ENCODE measurements around the gene CLPTM1L. TPM values are rescaled to one million over a fixed set of nuclear protein-coding genes. Genes with fewer than 3 reads are reported as not detected.
A peak's percentile ranks its signal among the peaks of the same experiment; 100 is the strongest.

The CLPTM1L gene, protein sequence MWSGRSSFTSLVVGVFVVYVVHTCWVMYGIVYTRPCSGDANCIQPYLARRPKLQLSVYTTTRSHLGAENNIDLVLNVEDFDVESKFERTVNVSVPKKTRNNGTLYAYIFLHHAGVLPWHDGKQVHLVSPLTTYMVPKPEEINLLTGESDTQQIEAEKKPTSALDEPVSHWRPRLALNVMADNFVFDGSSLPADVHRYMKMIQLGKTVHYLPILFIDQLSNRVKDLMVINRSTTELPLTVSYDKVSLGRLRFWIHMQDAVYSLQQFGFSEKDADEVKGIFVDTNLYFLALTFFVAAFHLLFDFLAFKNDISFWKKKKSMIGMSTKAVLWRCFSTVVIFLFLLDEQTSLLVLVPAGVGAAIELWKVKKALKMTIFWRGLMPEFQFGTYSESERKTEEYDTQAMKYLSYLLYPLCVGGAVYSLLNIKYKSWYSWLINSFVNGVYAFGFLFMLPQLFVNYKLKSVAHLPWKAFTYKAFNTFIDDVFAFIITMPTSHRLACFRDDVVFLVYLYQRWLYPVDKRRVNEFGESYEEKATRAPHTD
- 100 to 1,000 TPM; 117 to 155 TPM for total RNA-seq

DNA sequence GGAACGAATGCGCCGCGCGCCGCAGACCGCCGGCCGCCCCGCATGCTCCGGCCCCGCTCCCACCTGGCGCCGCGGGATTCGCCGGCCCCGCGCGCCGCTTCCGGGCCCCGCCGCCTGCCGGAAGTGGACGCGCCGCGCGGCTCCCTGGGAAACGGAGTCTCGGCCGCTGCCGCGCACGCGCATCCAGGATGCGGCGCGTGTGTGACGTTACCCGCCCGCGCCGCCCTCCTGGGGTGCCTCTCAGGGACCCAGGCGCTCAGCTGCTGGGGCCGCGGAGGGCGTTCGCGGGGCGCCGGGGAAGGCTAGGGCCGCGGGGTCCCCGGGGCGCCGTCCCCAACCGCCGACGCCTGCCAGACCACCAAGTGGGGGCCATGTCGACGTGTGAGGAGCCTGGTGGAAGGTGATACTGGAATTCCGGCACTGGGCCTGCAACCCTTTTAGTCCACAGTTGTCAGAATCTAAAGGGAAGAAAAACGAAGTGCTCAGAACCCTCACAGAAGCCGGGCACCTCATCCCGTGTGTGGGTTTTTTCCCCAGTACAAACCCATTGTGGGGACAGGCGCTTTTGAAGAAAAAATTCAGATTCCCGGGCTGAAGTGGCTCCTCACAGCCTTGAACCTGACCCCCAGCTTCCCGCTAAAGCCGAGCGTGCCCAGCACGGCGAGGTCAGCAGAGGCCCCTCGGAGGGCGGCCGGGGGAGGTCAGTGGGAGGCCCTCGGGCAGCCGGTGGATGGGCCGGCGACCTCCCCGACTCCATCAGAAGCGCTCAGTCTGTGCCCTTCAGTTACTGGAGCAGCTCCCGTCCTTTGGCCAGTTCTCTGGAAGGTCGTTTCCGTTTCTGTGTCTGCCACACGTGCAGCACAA lies at the start of gene CLPTM1L:
CLPTM1L (minus strand) TSS at position 125 of the 864 bp plus-strand sequence. CDS start 258 bp downstream, outside the sequence.
- peak; percentile 24 for DNase-seq (ENCODE audit: low spot score)
- ATAC-seq (ENCODE audit: insufficient number of reproducible peaks, low FRiP score, low read depth): peak; percentile 70
- Histone ChIP-seq H3K4me3 (peak within 1 kb of the TSS; percentile 100), H3K4me1 (ENCODE audit: control insufficient read depth in 1 of 2, low read depth in 2 of 2) (peaks cover 14 to 23% of the 10 kb centered on the region in 2 donors), H3K36me3 (peaks cover 14% of the 10 kb centered on the region), H3K27me3 (replicated peaks; ENCODE audit: insufficient read depth) (no peaks in the 10 kb centered on the region), H3K9me3 (no peaks in the 10 kb centered on the region), H3K27ac (peak within 1 kb of the TSS; percentile 77 to 81)
- TF ChIP-seq, protein P1, sequence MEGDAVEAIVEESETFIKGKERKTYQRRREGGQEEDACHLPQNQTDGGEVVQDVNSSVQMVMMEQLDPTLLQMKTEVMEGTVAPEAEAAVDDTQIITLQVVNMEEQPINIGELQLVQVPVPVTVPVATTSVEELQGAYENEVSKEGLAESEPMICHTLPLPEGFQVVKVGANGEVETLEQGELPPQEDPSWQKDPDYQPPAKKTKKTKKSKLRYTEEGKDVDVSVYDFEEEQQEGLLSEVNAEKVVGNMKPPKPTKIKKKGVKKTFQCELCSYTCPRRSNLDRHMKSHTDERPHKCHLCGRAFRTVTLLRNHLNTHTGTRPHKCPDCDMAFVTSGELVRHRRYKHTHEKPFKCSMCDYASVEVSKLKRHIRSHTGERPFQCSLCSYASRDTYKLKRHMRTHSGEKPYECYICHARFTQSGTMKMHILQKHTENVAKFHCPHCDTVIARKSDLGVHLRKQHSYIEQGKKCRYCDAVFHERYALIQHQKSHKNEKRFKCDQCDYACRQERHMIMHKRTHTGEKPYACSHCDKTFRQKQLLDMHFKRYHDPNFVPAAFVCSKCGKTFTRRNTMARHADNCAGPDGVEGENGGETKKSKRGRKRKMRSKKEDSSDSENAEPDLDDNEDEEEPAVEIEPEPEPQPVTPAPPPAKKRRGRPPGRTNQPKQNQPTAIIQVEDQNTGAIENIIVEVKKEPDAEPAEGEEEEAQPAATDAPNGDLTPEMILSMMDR (IDR thresholded peaks at IDR 0.05): no peak

DNA sequence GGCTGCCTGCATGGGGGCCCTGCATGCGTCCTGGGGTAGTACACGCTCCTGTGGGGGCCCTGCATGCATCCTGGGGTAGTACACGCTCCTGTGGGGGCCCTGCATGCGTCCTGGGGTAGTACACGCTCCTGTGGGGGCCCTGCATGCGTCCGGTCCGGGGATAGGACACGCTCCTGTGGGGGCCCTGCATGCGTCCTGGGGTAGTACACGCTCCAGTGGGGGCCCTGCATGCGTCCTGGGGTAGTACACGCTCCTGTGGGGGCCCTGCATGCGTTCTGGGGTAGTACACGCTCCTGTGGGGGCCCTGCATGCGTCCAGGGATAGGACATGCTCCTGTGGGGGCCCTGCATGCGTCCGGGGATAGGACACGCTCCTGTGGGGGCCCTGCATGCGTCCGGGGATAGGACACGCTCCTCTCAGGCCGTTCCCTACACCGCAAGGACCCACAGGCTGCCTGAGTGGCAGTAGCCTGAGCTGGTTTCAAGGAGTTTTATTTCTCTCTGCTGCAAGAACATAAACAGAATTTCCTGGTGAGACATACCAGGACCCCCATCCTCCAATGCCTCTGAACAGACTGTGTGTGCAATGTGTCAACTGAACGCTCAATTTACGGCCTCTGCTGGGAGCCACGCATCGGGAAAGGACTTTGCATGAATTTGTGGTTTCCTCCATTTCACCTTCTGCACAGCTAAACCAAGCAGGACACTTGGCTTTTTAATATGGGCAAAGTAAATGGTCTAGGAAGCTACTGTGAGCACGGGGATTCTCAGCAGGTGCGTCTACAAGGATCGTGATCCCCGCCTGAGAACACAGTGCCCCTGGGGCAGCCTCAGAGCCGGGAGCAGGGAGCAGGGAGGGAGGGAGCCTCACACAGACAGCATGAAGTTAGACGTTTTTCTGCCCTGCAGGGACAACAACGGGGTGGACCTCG lies 48.9 kb upstream of the CLPTM1L start:
- no peaks in the 10 kb centered on the region for H3K27me3 ChIP-seq (replicated peaks; ENCODE audit: insufficient read depth)

DNA sequence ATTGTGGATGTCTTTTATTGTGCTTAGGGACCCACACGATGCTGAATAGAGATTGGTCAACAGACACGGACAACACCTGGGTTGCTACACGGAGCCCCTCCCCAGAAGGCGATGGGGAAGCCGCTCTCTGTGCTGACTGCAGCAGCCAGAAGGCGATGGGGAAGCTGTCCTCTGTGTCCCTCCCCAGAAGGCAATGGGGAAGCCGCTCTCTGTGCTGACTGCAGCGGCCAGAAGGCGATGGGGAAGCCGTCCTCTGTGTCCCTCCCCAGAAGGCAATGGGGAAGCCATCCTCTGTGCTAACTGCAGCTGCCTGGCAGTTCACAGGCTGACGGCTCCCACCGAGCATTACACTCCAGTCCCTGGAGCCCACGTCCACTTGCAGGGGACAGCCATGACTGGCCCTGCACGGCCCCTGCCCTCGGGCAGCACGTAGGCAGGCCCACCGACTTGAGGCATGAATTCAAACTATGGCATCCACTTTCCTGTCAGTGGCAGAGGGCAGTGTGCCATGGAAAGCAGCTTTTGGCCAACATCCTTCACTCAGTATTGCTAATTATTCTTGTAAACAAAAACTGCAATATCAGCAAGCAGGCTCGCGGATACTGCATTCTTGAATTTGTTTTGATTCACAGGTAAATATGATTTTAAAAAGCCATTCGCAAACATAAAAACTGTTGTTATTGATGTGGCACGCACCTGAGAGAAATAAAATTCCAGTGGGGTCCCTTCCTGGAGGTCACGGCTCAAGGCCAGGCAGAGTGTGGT lies 48.1 kb upstream of the CLPTM1L start:
- Histone ChIP-seq H3K27me3 (replicated peaks; ENCODE audit: insufficient read depth) (no peaks in the 10 kb centered on the region), H3K36me3 (no peaks in the 10 kb centered on the region), H3K27ac (no peak overlapping the region), H3K4me1 (ENCODE audit: control insufficient read depth in 1 of 2, low read depth in 2 of 2) (no peaks in the 10 kb centered on the region), H3K9me3 (no peaks in the 10 kb centered on the region), H3K4me3 (no peak overlapping the region)
- ATAC-seq (ENCODE audit: insufficient number of reproducible peaks, low FRiP score, low read depth): no peak
- DNase-seq (ENCODE audit: low spot score): no peak
- TF ChIP-seq, protein P1 (IDR thresholded peaks at IDR 0.05): no peak

More for the DNA sequence above, 48.9 kb upstream of the CLPTM1L start:
- Histone ChIP-seq H3K9me3 (no peaks in the 10 kb centered on the region), H3K4me3 (no peak overlapping the region), H3K27ac (no peak overlapping the region), H3K36me3 (no peaks in the 10 kb centered on the region), H3K4me1 (ENCODE audit: control insufficient read depth in 1 of 2, low read depth in 2 of 2) (no peaks in the 10 kb centered on the region)
- TF ChIP-seq, protein P1 (IDR thresholded peaks at IDR 0.05): no peak
- DNase-seq (ENCODE audit: low spot score): no peak
- ATAC-seq (ENCODE audit: insufficient number of reproducible peaks, low FRiP score, low read depth): no peak

DNA sequence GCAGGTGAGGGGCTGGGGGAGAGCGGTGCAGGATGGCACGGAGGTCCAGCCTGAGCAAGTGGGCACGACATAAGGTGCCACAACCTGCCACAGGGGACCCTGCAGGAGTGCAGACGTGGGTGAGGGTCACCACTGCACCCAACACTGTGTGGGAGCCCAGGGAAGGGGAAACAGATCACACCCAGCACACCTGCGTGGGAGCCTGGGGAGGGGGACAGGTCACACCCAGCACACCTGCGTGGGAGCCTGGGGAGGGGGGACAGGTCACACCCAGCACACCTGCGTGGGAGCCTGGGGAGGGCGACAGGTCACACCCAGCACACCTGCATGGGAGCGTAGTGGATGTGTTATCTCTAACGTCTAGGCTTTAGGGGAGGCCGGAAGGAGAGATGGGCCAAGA lies 47.4 kb upstream of the CLPTM1L start:
- TF ChIP-seq, protein P1 (IDR thresholded peaks at IDR 0.05): no peak
- H3K27ac ChIP-seq: no peak overlapping the region
- H3K4me1 ChIP-seq (ENCODE audit: control insufficient read depth in 1 of 2, low read depth in 2 of 2): no peaks in the 10 kb centered on the region
- no peaks in the 10 kb centered on the region for H3K9me3 ChIP-seq
- H3K4me3 ChIP-seq: no peak overlapping the region
- DNase-seq (ENCODE audit: low spot score): no peak
- no peaks in the 10 kb centered on the region for H3K27me3 ChIP-seq (replicated peaks; ENCODE audit: insufficient read depth)
- no peaks in the 10 kb centered on the region for H3K36me3 ChIP-seq
- no peak for ATAC-seq (ENCODE audit: insufficient number of reproducible peaks, low FRiP score, low read depth)
